Measurements from ENCODE around the gene RBM3.
"Not testable (repeated sequence)": the region's sequence is repeated elsewhere in the genome, so short reads cannot be mapped to it uniquely, and the experiment has no call there.

Gene RBM3
- total RNA-seq, result 256 to 373 (median 303) reads per million in 17 experiments

DNA sequence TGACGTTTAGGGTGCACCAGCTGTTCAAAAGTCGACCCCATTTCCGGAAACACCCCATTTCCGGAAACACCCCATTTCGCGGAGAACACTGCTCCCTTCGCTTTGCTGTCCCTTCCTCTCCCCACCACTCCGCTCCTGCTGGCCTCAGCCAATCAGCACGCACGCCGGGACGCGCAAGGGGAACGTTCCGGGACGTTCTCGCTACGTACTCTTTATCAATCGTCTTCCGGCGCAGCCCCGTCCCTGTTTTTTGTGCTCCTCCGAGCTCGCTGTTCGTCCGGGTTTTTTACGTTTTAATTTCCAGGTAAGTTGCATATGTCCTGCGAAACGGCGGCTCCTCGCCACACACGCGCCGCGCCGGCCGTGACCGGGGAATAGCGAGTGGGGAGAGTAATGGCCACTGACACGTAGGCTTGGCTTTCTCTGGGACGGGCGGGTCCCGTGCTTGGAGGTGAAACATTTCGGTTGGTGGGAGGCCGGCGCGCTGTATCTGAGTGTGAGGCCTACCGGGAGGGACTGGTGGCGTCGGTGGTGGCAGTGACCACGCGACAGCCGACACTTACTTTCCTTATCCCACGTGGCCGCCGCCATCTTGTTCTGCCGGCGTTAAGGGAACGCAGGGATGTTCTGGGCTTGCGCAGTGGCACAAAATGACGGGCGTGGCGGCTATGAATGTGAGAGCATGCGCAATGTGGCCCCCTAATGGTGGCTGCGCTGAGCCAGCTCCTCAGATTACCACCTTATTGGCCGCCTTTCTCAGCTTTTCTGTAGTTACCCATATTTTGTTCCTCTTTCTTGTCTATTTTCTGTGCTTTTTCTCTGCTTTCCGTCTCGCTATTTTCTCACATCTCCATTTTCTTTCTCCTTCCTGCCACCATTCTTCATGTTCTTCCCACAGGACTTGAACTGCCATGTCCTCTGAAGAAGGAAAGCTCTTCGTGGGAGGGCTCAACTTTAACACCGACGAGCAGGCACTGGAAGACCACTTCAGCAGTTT, at the start of gene RBM3:
TSS of gene RBM3 (plus strand) at position 215 of the 997 bp plus-strand sequence. CDS start at position 912, 697 bp downstream.
- peak; percentile 92 to 96 (median 95) for DNase-seq

GRCh38 chrX:48525853-48526252, 48.4 kb upstream of the RBM3 start:
- DNase-seq, result not testable (repeated sequence)

- no peak for DNase-seq
Measured at GRCh38 chrX:48530736-48531135, 43.5 kb upstream of the RBM3 start.

GRCh38 chrX:48531358-48531959, 42.8 kb upstream of the RBM3 start:
- peak in 3 of 4 experiments; percentile 16 to 52 (median 44) for DNase-seq

- peak in 2 of 4 experiments; percentile 8 to 9 for DNase-seq
Measured at GRCh38 chrX:48532161-48532560, 42.1 kb upstream of the RBM3 start.

- no peak for DNase-seq
Measured at GRCh38 chrX:48533165-48533564, 41.1 kb upstream of the RBM3 start.

DNA sequence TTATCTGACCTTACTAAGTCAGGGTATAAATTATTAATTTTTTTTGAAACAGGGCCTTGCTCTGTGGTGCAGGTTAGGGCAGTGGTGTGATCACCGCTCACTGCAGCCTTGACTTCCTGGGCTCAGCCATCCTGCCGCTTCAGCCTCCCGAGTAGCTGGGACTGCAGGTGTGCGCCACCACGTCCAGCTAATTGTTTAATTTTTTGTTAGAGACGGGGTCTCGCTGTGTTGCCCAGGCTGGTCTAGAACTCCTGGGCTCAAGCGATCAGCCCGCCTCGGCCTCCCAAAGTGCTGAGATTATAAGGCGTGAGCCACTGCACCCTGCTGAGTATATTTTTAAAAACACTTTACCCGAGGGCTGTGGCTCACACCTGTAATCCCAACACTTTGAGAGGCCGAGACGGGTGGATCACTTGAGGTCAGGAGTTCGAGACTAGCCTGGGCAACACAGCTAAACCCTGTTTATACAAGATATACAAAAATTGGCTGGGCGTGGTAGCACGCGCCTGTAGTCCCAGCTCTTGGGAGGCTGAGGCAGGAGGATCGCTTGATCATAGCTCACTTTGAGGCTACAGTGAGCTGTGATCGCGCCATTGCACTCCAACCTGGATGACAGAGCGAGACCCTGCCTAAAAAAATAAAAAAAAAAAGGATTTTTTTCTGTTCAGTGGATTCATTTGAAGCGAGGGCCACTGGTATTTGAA, 35.5 kb upstream of the RBM3 start:
- no peak for DNase-seq

- peak; percentile 96 to 98 (median 98) for DNase-seq
Measured at GRCh38 chrX:48539345-48540027, 34.8 kb upstream of the RBM3 start, which contains the start of gene TBC1D25. Gene TBC1D25, plus strand, starts transcription at chrX:48539714. Its CDS starts 84 bp downstream, at chrX:48539798.

DNA sequence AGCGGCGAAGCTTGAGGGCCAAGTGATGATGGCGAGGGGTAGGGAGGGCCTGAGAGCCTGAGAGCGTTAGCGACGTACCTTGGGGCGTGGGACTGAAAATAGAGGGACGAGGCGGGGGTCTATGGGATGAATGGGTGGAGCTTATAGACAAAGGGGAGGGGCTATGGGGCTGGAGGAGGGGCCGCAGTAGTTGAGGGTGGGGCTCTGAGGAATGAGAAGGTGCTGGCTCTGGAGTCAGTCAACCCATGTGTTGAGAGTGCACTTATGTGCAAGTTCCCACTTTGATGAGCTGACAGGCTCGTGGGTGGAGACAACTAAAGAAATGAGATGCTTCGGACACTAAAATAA, 34.3 kb upstream of the RBM3 start:
- peak; percentile 53 to 75 (median 72) for DNase-seq

GRCh38 chrX:48540480-48540879, 33.8 kb upstream of the RBM3 start:
- DNase-seq, result no peak

- DNase-seq, result no peak
Measured at GRCh38 chrX:48541140-48541814, 33.0 kb upstream of the RBM3 start.

DNA sequence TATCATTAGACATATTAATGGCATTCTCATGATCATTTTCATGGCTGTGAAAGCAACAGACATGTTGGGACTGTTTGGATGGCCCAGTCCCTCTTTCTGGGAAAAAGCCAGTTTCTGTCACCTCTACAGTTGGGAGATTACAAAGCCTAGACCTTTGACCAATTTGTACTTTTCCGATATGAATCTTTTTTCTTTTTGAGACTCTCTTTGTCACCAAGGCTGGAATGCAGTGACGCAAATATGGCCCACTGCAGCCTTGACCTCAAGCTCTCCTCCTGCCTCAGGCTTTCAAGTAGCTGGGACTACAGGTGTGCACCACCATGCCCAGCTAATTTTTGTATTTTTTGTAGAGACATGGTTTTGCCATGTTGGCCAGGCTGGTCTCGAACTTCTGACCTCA, 25.4 kb upstream of the RBM3 start:
- no peak for DNase-seq

DNA sequence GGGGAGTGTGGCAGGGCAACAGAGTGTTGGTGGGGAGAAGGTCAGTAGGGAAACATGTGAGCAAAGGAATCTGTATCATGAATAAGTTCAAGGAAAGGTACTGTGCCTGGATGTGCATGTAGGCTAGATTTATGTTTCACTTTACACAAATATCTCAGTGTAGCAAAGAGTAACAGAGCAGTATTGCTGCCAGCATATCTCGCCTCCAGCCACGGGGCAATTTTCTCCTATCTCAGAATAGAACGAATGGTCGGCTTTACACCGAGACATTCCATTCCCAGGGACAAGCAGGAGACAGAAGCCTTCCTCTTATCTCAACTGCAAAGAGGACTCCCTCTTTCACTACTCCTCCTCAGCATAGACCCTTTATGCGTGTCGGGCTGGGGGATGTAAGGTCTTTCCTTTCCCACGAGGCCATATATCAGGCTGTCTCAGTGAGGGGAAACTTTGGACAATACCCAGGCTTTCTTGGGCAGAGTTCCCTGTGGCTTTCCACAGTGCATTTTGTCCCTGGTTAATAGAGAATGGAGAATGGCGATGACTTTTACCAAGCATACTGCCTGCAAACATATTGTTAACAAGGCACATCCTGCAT, 18.5 kb upstream of the RBM3 start:
- not testable (repeated sequence) for DNase-seq

GRCh38 chrX:48558271-48558670, 16.0 kb upstream of the RBM3 start:
- peak in 1 of 4 experiments; percentile 14 for DNase-seq

DNA sequence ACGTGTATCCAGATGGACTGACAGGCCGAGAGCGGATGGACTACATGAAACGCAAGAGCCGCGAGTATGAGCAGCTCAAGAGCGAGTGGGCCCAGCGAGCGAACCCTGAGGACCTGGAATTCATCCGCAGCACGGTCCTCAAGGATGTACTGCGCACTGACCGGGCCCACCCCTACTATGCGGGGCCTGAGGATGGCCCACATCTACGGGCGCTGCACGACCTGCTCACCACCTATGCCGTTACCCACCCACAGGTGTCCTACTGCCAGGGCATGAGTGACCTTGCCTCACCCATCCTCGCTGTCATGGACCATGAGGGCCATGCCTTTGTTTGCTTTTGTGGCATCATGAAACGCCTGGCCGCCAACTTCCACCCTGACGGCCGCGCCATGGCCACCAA, 14.6 kb upstream of the RBM3 start:
- DNase-seq, result no peak

GRCh38 chrX:48560056-48560455, 14.2 kb upstream of the RBM3 start:
- no peak for DNase-seq

- no peak for DNase-seq
Measured at GRCh38 chrX:48560681-48561080, 13.6 kb upstream of the RBM3 start.

- DNase-seq, result peak; percentile 18 to 69 (median 48)
Measured at GRCh38 chrX:48569958-48570357, 4.3 kb upstream of the RBM3 start.

DNA sequence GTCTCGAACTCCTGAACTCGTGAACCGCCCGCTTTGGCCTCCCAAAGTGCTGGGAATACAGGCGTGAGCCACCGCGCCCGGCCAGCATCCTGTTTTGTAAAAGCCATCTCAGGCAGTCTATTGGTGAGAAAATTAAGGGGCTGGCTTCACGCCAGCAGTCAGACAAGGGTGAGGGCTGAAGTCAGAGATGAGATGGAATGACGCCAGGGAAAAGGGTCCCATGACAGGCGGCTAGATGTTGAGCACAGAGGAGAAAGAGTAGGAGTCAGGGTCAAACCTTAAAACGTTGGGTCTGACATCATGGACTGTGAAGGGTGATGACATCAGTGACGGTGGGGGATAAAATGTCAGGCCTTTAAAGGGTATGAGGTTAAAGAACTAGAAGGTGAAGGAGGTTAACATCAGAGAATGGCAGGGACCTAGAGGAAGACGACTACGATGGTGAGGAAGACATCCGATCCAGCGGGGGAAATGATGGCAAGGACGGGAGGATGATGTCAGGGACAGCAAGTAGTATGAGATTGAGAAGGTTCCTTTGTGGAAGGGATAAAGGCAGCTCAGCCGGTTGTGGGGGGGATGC, 504 bp upstream of the RBM3 start:
- peak; percentile 57 to 79 (median 62) for DNase-seq

- no peak for DNase-seq
Measured at GRCh38 chrX:48575642-48576041, 1.4 kb downstream of the RBM3 start.

DNA sequence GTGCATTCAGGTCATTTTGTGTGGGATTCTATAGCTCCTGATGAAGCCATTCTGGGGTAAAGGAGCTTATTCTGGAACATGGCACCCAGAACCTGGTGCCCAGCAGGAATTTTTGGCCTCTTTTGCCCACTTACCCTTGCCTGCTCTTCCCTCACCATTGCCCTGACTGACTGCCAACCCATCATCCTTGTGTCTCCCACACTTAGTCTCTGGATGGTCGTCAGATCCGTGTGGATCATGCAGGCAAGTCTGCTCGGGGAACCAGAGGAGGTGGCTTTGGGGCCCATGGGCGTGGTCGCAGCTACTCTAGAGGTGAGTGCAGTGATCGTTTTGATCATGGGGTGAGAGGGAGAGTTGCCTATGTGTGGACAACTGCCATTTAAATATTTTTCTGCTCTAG, 1.8 kb downstream of the RBM3 start:
- DNase-seq, result no peak

All from suppressor macrophage (primary cell).